ENCODE results near the gene KCTD7.
"Not testable (repeated sequence)": the region's sequence is repeated elsewhere in the genome, so short reads cannot be mapped to it uniquely, and the experiment has no call there.

DNA sequence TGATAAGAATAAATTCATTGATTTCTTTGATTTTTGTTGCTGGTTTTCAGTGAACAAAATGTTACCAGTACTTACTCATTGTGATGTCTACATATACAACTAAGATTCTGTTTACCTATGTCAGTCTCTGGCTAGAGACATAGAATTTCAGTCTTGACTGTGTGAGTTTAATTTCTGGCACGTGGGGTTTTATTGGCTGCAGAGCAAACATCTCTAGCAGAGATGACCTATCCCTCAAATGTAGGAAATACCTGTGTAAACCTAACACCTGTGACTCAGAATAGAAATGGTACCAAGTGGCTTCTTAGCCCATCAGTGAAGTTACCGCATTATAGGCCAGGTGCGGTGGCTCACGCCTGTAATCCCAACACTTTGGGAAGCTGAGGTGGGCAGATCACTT, 57.0 kb downstream of the KCTD7 start:
- not testable (repeated sequence) for TF ChIP-seq CTCF, POLR2A (IDR thresholded peaks at IDR 0.05)

Data from thyroid gland (tissue), 4 donors.